GM23248 (cell line): Measurements from ENCODE around the gene FOXD3. TPM values are rescaled to one million over a fixed set of nuclear protein-coding genes. Genes with fewer than 3 reads are reported as not detected.

Experiments used
- DNase-seq: peaks from one replicate; pipeline ENCODE4 v3.0.0-alpha.2; 2015
- H2AFZ ChIP-seq: fragments of 200-600 bp; sonication (generic); 2 replicates; pipeline ENCODE4 v1.6.1; 2016; ENCODE audit warnings: antibody characterized with exemption
- H3F3A ChIP-seq: fragments of 200-600 bp; sonication (generic); 2 replicates; pipeline ENCODE4 v1.6.1; 2016; ENCODE audit warnings: mild to moderate bottlenecking, antibody characterized with exemption, mixed run types; ENCODE audit not compliant: insufficient read depth
- H3K27ac ChIP-seq: fragments of 200-600 bp; sonication (generic); 2 replicates; pipeline ENCODE4 v1.5.1; 2016; ENCODE audit warnings: mild to moderate bottlenecking
- H3K27me3 ChIP-seq: fragments of 200-600 bp; sonication (generic); replicated peaks from 2 replicates; pipeline ENCODE4 v1.6.1; 2016; ENCODE audit warnings: mild to moderate bottlenecking; ENCODE audit not compliant: insufficient read depth
- H3K36me3 ChIP-seq: fragments of 200-600 bp; sonication (generic); 2 replicates; pipeline ENCODE4 v1.6.1; 2016; ENCODE audit warnings: low read depth, mild to moderate bottlenecking
- H3K4me1 ChIP-seq: fragments of 200-600 bp; sonication (generic); 2 replicates; pipeline ENCODE4 v1.6.1; 2016; ENCODE audit warnings: mild to moderate bottlenecking; ENCODE audit not compliant: insufficient read depth
- H3K4me2 ChIP-seq: fragments of 200-600 bp; sonication (generic); one replicate; pipeline ENCODE4 v1.6.1; 2016; ENCODE audit warnings: mild to moderate bottlenecking; ENCODE audit not compliant: unreplicated experiment
- H3K4me3 ChIP-seq: fragments of 200-600 bp; sonication (generic); 2 replicates; pipeline ENCODE4 v1.5.1; 2016; ENCODE audit warnings: mild to moderate bottlenecking
- H3K79me2 ChIP-seq: fragments of 200-600 bp; sonication (generic); 2 replicates; pipeline ENCODE4 v1.6.1; 2016; ENCODE audit warnings: mild to moderate bottlenecking; ENCODE audit not compliant: insufficient read depth
- H3K9ac ChIP-seq: fragments of 200-600 bp; sonication (generic); 2 replicates; pipeline ENCODE4 v1.6.1; 2016; ENCODE audit warnings: mild to moderate bottlenecking
- H3K9me2 ChIP-seq: fragments of 200-600 bp; sonication (generic); 2 replicates; pipeline ENCODE4 v1.6.1; 2016; ENCODE audit warnings: mixed run types, mild to moderate bottlenecking, moderate library complexity; ENCODE audit not compliant: insufficient read depth
- H3K9me3 ChIP-seq: fragments of 200-600 bp; sonication (generic); one replicate; pipeline ENCODE4 v1.6.1; 2017; ENCODE audit warnings: low read depth
- H4K20me1 ChIP-seq: fragments of 200-600 bp; sonication (generic); 2 replicates; pipeline ENCODE4 v1.6.0; 2016; ENCODE audit not compliant: insufficient read depth
- EZH2 ChIP-seq: fragments of 200-600 bp; sonication (generic); IDR thresholded peaks from 2 replicates; pipeline ENCODE4 v1.6.1; 2018; ENCODE audit warnings: antibody characterized with exemption, mild to moderate bottlenecking; ENCODE audit not compliant: insufficient read depth, poor library complexity, severe bottlenecking
- EZH2phosphoT487 ChIP-seq: fragments of 200-600 bp; sonication (generic); IDR thresholded peaks from 2 replicates; pipeline ENCODE4 v1.6.1; 2018; ENCODE audit warnings: antibody characterized with exemption, moderate library complexity, mild to moderate bottlenecking, low read depth; ENCODE audit not compliant: insufficient read depth
- WGBS, 2 experiments: methylation state at CpG; one replicate each; pipeline ENCODE4 v1.1.6; 2015 to 2017; ENCODE audit warnings: low lambda C conversion rate in 2 of 2, low coverage in 1 of 2; ENCODE audit errors: missing lambda C conversion rate in 2 of 2; 5-methylcytosine and 5-hydroxymethylcytosine counted together
- in situ Hi-C: fragments of 300-500 bp; cut with MboI; formaldehyde crosslinking; loops from 2 replicates; pipeline ENCODE4 v1.15.0; 2020
- polyA plus RNA-seq: library from polyadenylated mRNA; unstranded; fragments of >200 nt; fragmentation: Nextera tagmentation; extraction: Ambion mirVana; gene quantifications from 2 replicates; pipeline ENCODE4 v1.2.1, GENCODE V29; 2016
- total RNA-seq: library from RNA; depleted of rRNA; stranded (reverse); fragments of >200 nt; shearing (Covaris generic); gene quantifications from 2 replicates; pipeline ENCODE4 v1.2.3, GENCODE V29; 2014

Gene FOXD3
- total and polyA plus RNA-seq, 2 experiments from 2014 or later, result not detected

DNA sequence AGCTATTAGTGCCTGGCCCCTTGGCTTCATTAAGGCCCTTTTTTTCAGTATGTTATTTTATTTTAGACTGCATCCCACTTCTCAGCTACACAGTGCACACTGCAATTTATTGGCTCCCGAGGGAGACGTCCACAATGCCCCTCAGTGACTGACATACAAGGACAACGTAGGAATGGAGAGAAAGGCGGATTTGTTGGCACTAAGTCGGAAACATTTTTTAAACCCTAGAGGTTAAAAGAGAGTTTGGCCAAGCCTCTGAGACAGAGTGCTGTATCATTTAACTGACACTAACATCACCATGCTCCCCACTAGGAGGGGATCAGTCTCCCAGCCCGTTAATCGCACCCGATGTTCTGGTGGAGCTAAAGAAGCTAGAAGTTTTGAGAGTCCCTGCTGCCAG is 45.7 kb upstream of the FOXD3 start:
- TF ChIP-seq EZH2phosphoT487 (no peak), EZH2 (no peak)
- Histone ChIP-seq H3K4me3 (no peak overlapping the region), H3K27ac (no peak overlapping the region), H2AFZ (no peak overlapping the region), H3F3A (no peaks in the 10 kb centered on the region), H3K4me1 (no peaks in the 10 kb centered on the region), H3K4me2 (no peak overlapping the region), H3K36me3 (no peaks in the 10 kb centered on the region), H3K79me2 (no peaks in the 10 kb centered on the region), H3K27me3 (peaks cover 18% of the 10 kb centered on the region), H3K9me2 (no peaks in the 10 kb centered on the region), H4K20me1 (no peaks in the 10 kb centered on the region), H3K9ac (no peak overlapping the region), H3K9me3 (no peaks in the 10 kb centered on the region)
- WGBS, 2 experiments, result 18 to 21% methylated on average over 8 of the region's 8 CpGs
- in situ Hi-C loops, result no loop called here
- DNase-seq, result no peak

DNA sequence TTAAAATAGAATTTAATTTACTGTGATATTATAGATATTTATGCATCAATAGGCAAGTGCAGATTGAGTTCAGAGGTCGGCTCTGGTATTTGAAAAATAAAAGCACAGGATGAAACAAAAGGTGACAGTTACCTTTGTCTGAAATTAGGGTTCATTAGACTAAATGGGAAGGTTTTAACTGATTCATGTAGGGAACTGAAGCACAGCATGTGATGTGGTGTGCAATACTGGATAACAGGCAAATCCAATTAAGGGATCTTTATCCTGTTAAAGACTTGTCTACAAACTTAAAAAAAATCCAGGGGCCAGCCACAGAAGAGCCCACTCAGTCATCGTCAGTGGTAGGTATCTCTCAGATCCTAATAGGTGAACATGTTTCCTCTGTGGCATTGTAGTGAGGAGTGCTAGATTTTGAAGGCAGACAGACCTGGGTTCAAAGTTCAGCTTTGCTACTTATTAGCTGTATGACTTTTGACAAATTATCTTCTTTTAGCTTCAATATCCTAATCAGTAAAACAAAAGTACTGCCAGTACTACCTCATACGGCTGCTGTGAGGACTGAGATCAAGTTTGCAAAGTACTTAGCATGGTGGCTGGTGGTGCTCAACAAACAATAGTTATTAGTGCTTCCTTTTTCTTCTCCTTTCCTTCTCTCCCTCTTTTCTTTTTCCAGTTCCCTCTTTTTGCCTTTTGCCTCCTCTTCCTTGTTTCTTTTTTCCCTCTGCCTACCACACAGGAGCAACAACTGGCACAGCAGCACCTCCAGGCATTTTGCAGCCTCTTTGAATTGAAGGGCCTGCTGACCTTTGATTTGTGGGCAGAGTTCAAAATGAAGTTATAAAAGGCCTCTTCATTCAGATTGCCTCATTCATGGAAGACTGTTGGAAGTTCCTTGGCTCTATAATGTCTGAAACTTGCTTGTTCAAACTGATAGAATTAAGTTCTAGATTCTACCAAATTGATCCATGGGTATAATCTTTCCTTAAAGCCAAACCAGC is 44.9 kb upstream of the FOXD3 start:
- no peak for TF ChIP-seq EZH2phosphoT487
- TF ChIP-seq EZH2, result no peak
- DNase-seq, result no peak
- no peaks in the 10 kb centered on the region for H3K4me1 ChIP-seq
- no peaks in the 10 kb centered on the region for H3K9me2 ChIP-seq
- no peak overlapping the region for H3K27ac ChIP-seq
- H3K9me3 ChIP-seq, result no peaks in the 10 kb centered on the region
- H3F3A ChIP-seq, result no peaks in the 10 kb centered on the region
- no peaks in the 10 kb centered on the region for H4K20me1 ChIP-seq
- H3K27me3 ChIP-seq, result peaks cover 20% of the 10 kb centered on the region
- in situ Hi-C loops, result no loop called here
- H3K4me3 ChIP-seq, result no peak overlapping the region
- H3K79me2 ChIP-seq, result no peaks in the 10 kb centered on the region
- H2AFZ ChIP-seq, result no peak overlapping the region
- WGBS, 2 experiments, result 17 to 22% methylated on average over 3 of the region's 3 CpGs
- H3K9ac ChIP-seq, result no peak overlapping the region
- no peak overlapping the region for H3K4me2 ChIP-seq
- H3K36me3 ChIP-seq, result no peaks in the 10 kb centered on the region

GRCh38 chr1:63281753-63282152 is 40.6 kb upstream of the FOXD3 start:
- in situ Hi-C loops, result no loop called here
- no peak for TF ChIP-seq EZH2
- TF ChIP-seq EZH2phosphoT487, result no peak
- no peaks in the 10 kb centered on the region for H3F3A ChIP-seq

DNA sequence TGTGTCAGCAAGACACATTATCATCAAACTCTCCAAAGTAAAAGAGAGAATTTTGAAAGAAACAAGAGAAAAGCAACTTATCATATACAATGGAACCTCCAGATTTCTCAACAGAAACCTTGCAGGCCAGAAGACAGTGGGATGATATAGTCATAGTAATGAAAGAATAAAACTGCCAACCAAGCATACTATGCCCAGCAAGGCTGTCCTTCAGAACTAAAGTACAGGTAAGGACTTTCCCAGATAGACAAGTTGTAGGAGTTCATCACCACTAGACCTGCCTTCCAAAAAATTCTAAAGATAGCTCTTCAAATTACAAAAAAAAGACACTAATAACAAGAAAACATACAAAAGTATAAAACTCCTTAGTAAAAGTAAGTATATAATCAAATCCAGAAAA is 33.2 kb upstream of the FOXD3 start:
- no peak overlapping the region for H3K27ac ChIP-seq
- no peaks in the 10 kb centered on the region for H3K79me2 ChIP-seq
- no peak overlapping the region for H3K4me3 ChIP-seq
- no peaks in the 10 kb centered on the region for H3K9me3 ChIP-seq
- H3K4me2 ChIP-seq, result no peak overlapping the region
- no peaks in the 10 kb centered on the region for H4K20me1 ChIP-seq
- H2AFZ ChIP-seq, result no peak overlapping the region
- H3K9me2 ChIP-seq, result no peaks in the 10 kb centered on the region
- H3F3A ChIP-seq, result no peaks in the 10 kb centered on the region
- no peak overlapping the region for H3K9ac ChIP-seq
- H3K27me3 ChIP-seq, result no peaks in the 10 kb centered on the region
- DNase-seq, result no peak
- TF ChIP-seq EZH2phosphoT487 (no peak), EZH2 (no peak)
- no peaks in the 10 kb centered on the region for H3K4me1 ChIP-seq
- in situ Hi-C loops, result no loop called here
- no peaks in the 10 kb centered on the region for H3K36me3 ChIP-seq

More at GRCh38 chr1:63281753-63282152, 40.6 kb upstream of the FOXD3 start:
- Histone ChIP-seq H3K4me2 (no peak overlapping the region), H3K36me3 (no peaks in the 10 kb centered on the region), H2AFZ (no peak overlapping the region), H3K79me2 (no peaks in the 10 kb centered on the region), H3K9me3 (no peaks in the 10 kb centered on the region), H3K27me3 (peaks cover 4% of the 10 kb centered on the region; the same call in 1 of the 2 replicates), H3K9ac (no peak overlapping the region), H3K4me3 (no peak overlapping the region), H3K4me1 (no peaks in the 10 kb centered on the region), H3K27ac (no peak overlapping the region), H4K20me1 (no peaks in the 10 kb centered on the region), H3K9me2 (no peaks in the 10 kb centered on the region)
- 18 to 35% methylated on average over 2 of the region's 2 CpGs for WGBS, 2 experiments
- DNase-seq, result no peak
